T-helper 9 cell (primary cell): ENCODE measurements around the gene SLC10A1.
"Not testable (repeated sequence)": the region's sequence is repeated elsewhere in the genome, so short reads cannot be mapped to it uniquely, and the experiment has no call there.

Experiments
- DNase-seq: peaks from one replicate; pipeline ENCODE4 v3.0.0-alpha.2; 2020
- total RNA-seq, 2 donors: gene quantifications; one replicate each; lab custom pipeline; 2026; lab: John Stamatoyannopoulos, UW

Gene SLC10A1
- total RNA-seq, result 0 reads per million in 2 donors

- DNase-seq, result no peak
Observed at GRCh38 chr14:69796797-69797500, at the start of gene SLC10A1. Gene SLC10A1, minus strand, starts transcription at chr14:69797241. Its CDS starts 86 bp downstream, at chr14:69797155.

- no peak for DNase-seq
Observed at GRCh38 chr14:69845787-69846186, 48.7 kb upstream of the SLC10A1 start.

- no peak for DNase-seq
Observed at GRCh38 chr14:69845050-69845581, 48.1 kb upstream of the SLC10A1 start.

GRCh38 chr14:69844171-69844570 lies 47.1 kb upstream of the SLC10A1 start:
- DNase-seq, result no peak

GRCh38 chr14:69842686-69843420 lies 45.8 kb upstream of the SLC10A1 start:
- DNase-seq, result no peak

- DNase-seq, result no peak
Observed at GRCh38 chr14:69841656-69842055, 44.6 kb upstream of the SLC10A1 start.

- no peak for DNase-seq
Observed at GRCh38 chr14:69839661-69840060, 42.6 kb upstream of the SLC10A1 start.

GRCh38 chr14:69838881-69839416 lies 41.9 kb upstream of the SLC10A1 start:
- DNase-seq, result no peak

GRCh38 chr14:69828879-69829278 lies 31.8 kb upstream of the SLC10A1 start:
- DNase-seq, result no peak

- DNase-seq, result no peak
Observed at GRCh38 chr14:69828354-69828753, 31.3 kb upstream of the SLC10A1 start.

- no peak for DNase-seq
Observed at GRCh38 chr14:69827560-69827959, 30.5 kb upstream of the SLC10A1 start.

GRCh38 chr14:69822456-69822855 lies 25.4 kb upstream of the SLC10A1 start:
- no peak for DNase-seq

GRCh38 chr14:69820991-69821390 lies 23.9 kb upstream of the SLC10A1 start:
- no peak for DNase-seq

GRCh38 chr14:69819607-69820006 lies 22.6 kb upstream of the SLC10A1 start:
- DNase-seq, result no peak

GRCh38 chr14:69818758-69819191 lies 21.7 kb upstream of the SLC10A1 start:
- peak; percentile 21 for DNase-seq

GRCh38 chr14:69816216-69816615 lies 19.2 kb upstream of the SLC10A1 start:
- no peak for DNase-seq

GRCh38 chr14:69815556-69815955 lies 18.5 kb upstream of the SLC10A1 start:
- DNase-seq, result no peak

GRCh38 chr14:69814397-69814796 lies 17.4 kb upstream of the SLC10A1 start:
- DNase-seq, result no peak

- not testable (repeated sequence) for DNase-seq
Observed at GRCh38 chr14:69813346-69813745, 16.3 kb upstream of the SLC10A1 start.

- no peak for DNase-seq
Observed at GRCh38 chr14:69812711-69813110, 15.7 kb upstream of the SLC10A1 start.

- no peak for DNase-seq
Observed at GRCh38 chr14:69811868-69812252, 14.8 kb upstream of the SLC10A1 start.

- DNase-seq, result no peak
Observed at GRCh38 chr14:69811227-69811867, 14.3 kb upstream of the SLC10A1 start.
